HEK293 (cell line): ENCODE data around the gene SRC.

Experiments used
- CTCF ChIA-PET: fragments of 350-600 bp; formaldehyde crosslinking; extraction: SDS; loops from one replicate; lab custom pipeline; 2021; ENCODE audit warnings: antibody characterized with exemption; lab: Yijun Ruan, JAX
- POLR2A ChIA-PET: fragments of 300-600 bp; formaldehyde crosslinking; extraction: SDS; loops from one replicate; lab custom pipeline; 2020; ENCODE audit warnings: antibody characterized with exemption, inconsistent platforms; lab: Yijun Ruan, JAX
- H3K27ac ChIP-seq: fragments of 200-500 bp; sonication (Bioruptor generic); 2 replicates; pipeline ENCODE4 v1.5.1; 2014; ENCODE audit warnings: low read depth, low read length, control low read depth, inconsistent platforms; ENCODE audit errors: extremely low read depth
- H3K36me3 ChIP-seq, 2 experiments: fragments of 200-500 bp in 1 of 2; sonication (Bioruptor generic) in 1 of 2; 1 replicate in 1 of 2; 2 replicates in 1 of 2; pipeline ENCODE4 v1.5.1; 2014 to 2017; ENCODE audit warnings: inconsistent platforms in 2 of 2, low read length in 2 of 2; ENCODE audit not compliant: control insufficient read depth in 2 of 2, insufficient read depth in 1 of 2
- H3K4me1 ChIP-seq: fragments of 200-500 bp; sonication (Bioruptor generic); 2 replicates; pipeline ENCODE4 v1.5.1; 2014; ENCODE audit warnings: mild to moderate bottlenecking, low read length, inconsistent platforms; ENCODE audit not compliant: control insufficient read depth, insufficient read depth
- H3K4me3 ChIP-seq: 2 replicates; pipeline ENCODE4 v1.5.1; 2011; ENCODE audit warnings: low read depth, mild to moderate bottlenecking, control low read depth, low read length, moderate library complexity
- H3K9me3 ChIP-seq: fragments of 200-500 bp; sonication (Bioruptor generic); 2 replicates; pipeline ENCODE4 v1.5.1; 2014; ENCODE audit warnings: low read depth, low read length, inconsistent platforms; ENCODE audit not compliant: control insufficient read depth, insufficient read depth
- GLIS1 ChIP-seq: fragments of 450-650 bp; formaldehyde crosslinking; IDR thresholded peaks from 2 replicates; pipeline ENCODE4 v1.5.1; 2016; ENCODE audit warnings: missing biosample characterization, missing genetic modification characterization
- OSR2 ChIP-seq: fragments of 450-650 bp; formaldehyde crosslinking; IDR thresholded peaks from 2 replicates; pipeline ENCODE4 v1.5.1; 2016; ENCODE audit warnings: missing biosample characterization, missing genetic modification characterization
- PRDM1 ChIP-seq: fragments of 450-650 bp; formaldehyde crosslinking; IDR thresholded peaks from 2 replicates; pipeline ENCODE4; 2016; ENCODE audit warnings: missing biosample characterization, missing genetic modification characterization
- SCRT2 ChIP-seq: fragments of 450-650 bp; formaldehyde crosslinking; IDR thresholded peaks from 2 replicates; pipeline ENCODE4 v1.5.1; 2016; ENCODE audit warnings: missing biosample characterization, missing genetic modification characterization
- ZNF211 ChIP-seq: fragments of 450-650 bp; formaldehyde crosslinking; IDR thresholded peaks from 2 replicates; pipeline ENCODE4 v1.5.1; 2016; ENCODE audit warnings: low read depth, missing biosample characterization, missing genetic modification characterization
- ZNF239 ChIP-seq: fragments of 450-650 bp; formaldehyde crosslinking; IDR thresholded peaks from 2 replicates; pipeline ENCODE4 v1.5.1; 2016; ENCODE audit warnings: missing biosample characterization, missing genetic modification characterization
- ZNF274 ChIP-seq, 2 experiments: fragments of 200-500 bp in 1 of 2; fragments of 450-650 bp in 1 of 2; sonication (Bioruptor generic) in 1 of 2; formaldehyde crosslinking in 1 of 2; IDR thresholded peaks; 2 replicates each; pipeline versions ENCODE4 v1.5.1 to v1.6.1; 2014 to 2016; ENCODE audit warnings: borderline replicate concordance in 1 of 2, inconsistent platforms in 1 of 2, low read length in 1 of 2, missing biosample characterization in 1 of 2, missing genetic modification characterization in 1 of 2
- ZNF292 ChIP-seq: fragments of 450-650 bp; formaldehyde crosslinking; IDR thresholded peaks from 2 replicates; pipeline ENCODE4 v1.5.1; 2016; ENCODE audit warnings: low read depth, missing biosample characterization, missing genetic modification characterization, borderline replicate concordance
- ZNF302 ChIP-seq: fragments of 450-650 bp; formaldehyde crosslinking; IDR thresholded peaks from 2 replicates; pipeline ENCODE4 v1.5.1; 2016; ENCODE audit warnings: missing biosample characterization, missing genetic modification characterization, low read depth
- ZNF341 ChIP-seq: fragments of 450-650 bp; formaldehyde crosslinking; IDR thresholded peaks from 2 replicates; pipeline ENCODE4; 2016; ENCODE audit warnings: low read depth, missing biosample characterization, missing genetic modification characterization
- ZNF404 ChIP-seq: fragments of 450-650 bp; formaldehyde crosslinking; IDR thresholded peaks from 2 replicates; pipeline ENCODE4 v1.5.1; 2017; ENCODE audit warnings: missing biosample characterization, missing genetic modification characterization
- ZNF426 ChIP-seq: fragments of 450-650 bp; formaldehyde crosslinking; IDR thresholded peaks from 2 replicates; pipeline ENCODE4 v1.5.1; 2017; ENCODE audit warnings: missing biosample characterization, missing genetic modification characterization, mild to moderate bottlenecking, inconsistent platforms, moderate library complexity
- ZNF501 ChIP-seq: fragments of 450-650 bp; formaldehyde crosslinking; IDR thresholded peaks from 2 replicates; pipeline ENCODE4 v1.5.1; 2016; ENCODE audit warnings: missing biosample characterization, missing genetic modification characterization
- ZNF510 ChIP-seq: fragments of 450-650 bp; formaldehyde crosslinking; IDR thresholded peaks from 2 replicates; pipeline ENCODE4 v1.5.1; 2018; ENCODE audit warnings: mild to moderate bottlenecking, missing genetic modification characterization, missing biosample characterization; ENCODE audit not compliant: insufficient replicate concordance
- ZNF544 ChIP-seq: fragments of 450-650 bp; formaldehyde crosslinking; IDR thresholded peaks from 2 replicates; pipeline ENCODE4 v1.5.0; 2017; ENCODE audit warnings: missing biosample characterization, missing genetic modification characterization
- ZNF624 ChIP-seq: fragments of 450-650 bp; formaldehyde crosslinking; IDR thresholded peaks from 2 replicates; pipeline ENCODE4 v1.5.1; 2017; ENCODE audit warnings: missing biosample characterization, missing genetic modification characterization
- ZNF664 ChIP-seq: fragments of 450-650 bp; formaldehyde crosslinking; IDR thresholded peaks from 2 replicates; pipeline ENCODE4 v1.5.1; 2016; ENCODE audit warnings: missing biosample characterization, missing genetic modification characterization
- ZNF785 ChIP-seq: fragments of 450-650 bp; formaldehyde crosslinking; IDR thresholded peaks from 2 replicates; pipeline ENCODE4 v1.5.1; 2016; ENCODE audit warnings: missing biosample characterization, missing genetic modification characterization
- ZSCAN16 ChIP-seq: fragments of 450-650 bp; formaldehyde crosslinking; IDR thresholded peaks from 2 replicates; pipeline ENCODE4 v1.5.1; 2016; ENCODE audit warnings: missing biosample characterization, missing genetic modification characterization
- ZSCAN30 ChIP-seq: fragments of 450-650 bp; IDR thresholded peaks from 2 replicates; pipeline ENCODE4 v1.5.1; 2018; ENCODE audit warnings: missing biosample characterization, mild to moderate bottlenecking, missing genetic modification characterization, moderate library complexity
- TF ChIP-seq, protein P1 (sequence below): fragments of 450-650 bp; formaldehyde crosslinking; IDR thresholded peaks from 2 replicates; pipeline ENCODE4 v1.5.1; 2016; ENCODE audit warnings: missing biosample characterization, missing genetic modification characterization

Gene SRC

DNA sequence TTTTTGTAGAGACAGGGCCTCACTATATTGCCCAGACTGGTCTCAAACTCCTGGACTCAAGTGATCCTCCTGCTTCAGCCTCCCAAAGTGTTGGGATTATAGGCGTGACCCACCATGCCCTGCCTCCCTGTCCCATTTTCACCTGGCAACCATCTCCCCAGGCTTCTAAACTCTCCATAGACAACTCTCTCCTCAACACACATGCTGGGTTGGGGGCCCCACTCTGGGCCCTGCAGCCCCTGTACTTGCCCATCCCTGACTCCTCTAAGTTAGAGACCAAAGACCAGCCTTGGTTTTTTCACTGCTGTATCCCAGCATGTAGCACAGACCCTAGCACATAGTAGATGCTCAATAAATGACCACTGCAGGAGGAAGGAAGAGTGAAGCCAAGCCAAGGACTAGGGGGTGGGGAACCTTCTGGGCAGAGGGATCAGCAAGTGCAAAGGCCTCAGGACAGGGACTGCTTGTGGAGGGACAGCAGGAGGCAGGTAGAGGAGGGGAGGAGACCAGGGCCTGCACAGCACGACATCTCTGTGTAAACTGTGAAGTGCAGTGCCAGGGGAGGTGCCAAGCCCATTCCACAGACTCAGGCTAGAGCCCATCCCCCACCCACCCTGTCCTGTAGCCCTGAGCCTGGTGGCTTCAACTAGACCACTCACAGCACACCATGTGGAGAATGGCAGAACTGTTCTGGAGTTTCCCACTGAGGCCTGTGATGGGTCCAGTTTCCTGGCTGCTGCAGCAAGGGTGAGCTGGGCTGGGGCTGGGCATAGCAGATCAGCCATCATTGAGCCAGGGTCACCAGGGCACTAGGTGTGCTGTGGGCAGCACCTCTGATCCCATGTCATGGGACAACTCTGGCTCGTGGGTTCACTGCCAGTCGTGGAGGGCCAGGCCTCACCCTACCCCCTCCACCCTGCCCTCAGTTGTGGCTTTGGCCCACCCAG is 3.4 kb upstream of the SRC start:
- no peaks in the 10 kb centered on the region for H3K4me1 ChIP-seq
- POLR2A ChIA-PET: no interaction called here
- H3K36me3 ChIP-seq: peaks cover 0 to 5% of the 10 kb centered on the region in 2 experiments; a peak in 1 of 3 replicates
- no peak for TF ChIP-seq ZNF274 (IDR thresholded peaks at IDR 0.05; ENCODE audit: low read length)
- no peak for TF ChIP-seq ZNF274 (tag by site-specific recombination; IDR thresholded peaks at IDR 0.05; ENCODE audit: borderline replicate concordance)
- no peak for TF ChIP-seq ZNF302
- TF ChIP-seq ZNF211 (tag by site-specific recombination): no peak
- TF ChIP-seq ZNF239: no peak
- peak; percentile 94 for TF ChIP-seq ZNF664 (tag by site-specific recombination)
- H3K4me3 ChIP-seq: no peak overlapping the region
- CTCF ChIA-PET: no interaction called here
- H3K27ac ChIP-seq: no peak overlapping the region
- H3K9me3 ChIP-seq: no peaks in the 10 kb centered on the region

DNA sequence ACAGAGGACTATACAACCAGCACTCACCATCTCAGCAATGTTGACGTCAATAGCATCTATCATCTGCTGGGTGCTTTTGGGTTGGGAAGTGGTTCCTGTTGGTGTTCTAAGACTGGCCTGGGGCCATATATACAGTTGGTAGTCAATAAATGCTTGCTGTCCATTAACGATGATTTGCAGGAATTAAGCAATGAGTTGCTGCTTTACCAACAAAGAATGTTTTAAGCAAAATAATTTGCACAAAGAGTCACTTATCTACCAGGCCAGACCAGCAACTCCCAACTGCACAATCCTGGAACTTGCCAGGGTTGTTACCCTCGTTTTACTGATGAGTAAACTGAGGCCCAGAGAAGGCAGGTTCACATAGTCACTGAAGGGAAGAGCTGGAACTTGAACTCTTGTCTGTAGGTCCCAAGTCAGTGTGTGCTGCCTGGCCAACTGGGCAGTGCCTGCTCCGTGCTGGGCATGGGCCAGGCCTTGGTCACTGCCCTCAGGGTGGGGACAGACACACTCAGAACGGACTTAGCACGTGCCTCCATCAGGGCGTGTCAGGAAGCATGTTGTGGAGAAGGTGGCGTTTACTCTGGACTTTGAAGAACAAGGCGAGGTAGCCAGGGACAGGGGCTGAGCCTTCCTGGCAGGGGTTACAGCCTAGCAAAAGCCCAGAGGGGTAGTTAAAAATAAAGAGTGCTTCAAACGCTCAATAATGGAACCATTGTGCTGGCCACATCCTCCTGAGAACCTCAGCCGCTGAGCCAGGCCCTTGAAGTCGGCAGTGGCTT is 2.5 kb upstream of the SRC start:
- TF ChIP-seq ZNF544 (tag by site-specific recombination): no peak
- no peak for TF ChIP-seq SCRT2 (tag by site-specific recombination)
- no peak for TF ChIP-seq PRDM1
- no peak for TF ChIP-seq ZSCAN30
- no peak for TF ChIP-seq GLIS1
- TF ChIP-seq, protein P1, sequence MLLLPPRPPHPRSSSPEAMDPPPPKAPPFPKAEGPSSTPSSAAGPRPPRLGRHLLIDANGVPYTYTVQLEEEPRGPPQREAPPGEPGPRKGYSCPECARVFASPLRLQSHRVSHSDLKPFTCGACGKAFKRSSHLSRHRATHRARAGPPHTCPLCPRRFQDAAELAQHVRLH: no peak
- no peak for TF ChIP-seq ZNF292 (tag by site-specific recombination)
- TF ChIP-seq ZNF785 (tag by site-specific recombination): no peak
- no peak for TF ChIP-seq ZNF341
- TF ChIP-seq OSR2 (tag by site-specific recombination): no peak
- TF ChIP-seq ZNF501 (tag by site-specific recombination): no peak
- TF ChIP-seq ZNF404 (tag by site-specific recombination): no peak
- TF ChIP-seq ZNF211 (tag by site-specific recombination): no peak
- no peak for TF ChIP-seq ZNF510 (tag by site-specific recombination)
- TF ChIP-seq ZNF624 (tag by site-specific recombination): no peak
- TF ChIP-seq ZSCAN16 (tag by site-specific recombination): no peak
- no peak for TF ChIP-seq ZNF426 (tag by site-specific recombination)
- TF ChIP-seq, all 188 proteins: peak for 0
- ChIA-PET POLR2A (interaction anchor here (1.2 to 1.6 kb wide), 2 partner anchors 24 to 54 kb away, joined by 4 to 5 read pairs; partner anchors contain the start of gene MANBAL), CTCF (interaction anchor here (0.6 to 1.8 kb wide), 2 partner anchors 36 to 74 kb away, joined by 3 to 7 read pairs; no protein-coding TSS in a partner anchor)
- Histone ChIP-seq H3K27ac (no peak overlapping the region), H3K36me3 (peaks cover 0 to 8% of the 10 kb centered on the region in 2 experiments; a peak in 1 of 3 replicates), H3K4me3 (no peak overlapping the region), H3K9me3 (no peaks in the 10 kb centered on the region), H3K4me1 (peaks cover 2% of the 10 kb centered on the region; the same call in 1 of the 2 replicates)
